B cell (primary cell): ENCODE results near the gene MICALL2.

Source experiments
- EZH2 ChIP-seq: IDR thresholded peaks from 2 replicates; pipeline ENCODE4 v1.6.1; 2012; ENCODE audit warnings: borderline replicate concordance, low read depth, mild to moderate bottlenecking, moderate library complexity, low read length; ENCODE audit not compliant: insufficient read depth, poor library complexity, severe bottlenecking
- TF ChIP-seq, protein P1 (sequence below): fragments of 200-600 bp; IDR thresholded peaks from one replicate; pipeline ENCODE4 v1.8.0; 2022; ENCODE audit warnings: antibody characterized with exemption, mild to moderate bottlenecking

DNA sequence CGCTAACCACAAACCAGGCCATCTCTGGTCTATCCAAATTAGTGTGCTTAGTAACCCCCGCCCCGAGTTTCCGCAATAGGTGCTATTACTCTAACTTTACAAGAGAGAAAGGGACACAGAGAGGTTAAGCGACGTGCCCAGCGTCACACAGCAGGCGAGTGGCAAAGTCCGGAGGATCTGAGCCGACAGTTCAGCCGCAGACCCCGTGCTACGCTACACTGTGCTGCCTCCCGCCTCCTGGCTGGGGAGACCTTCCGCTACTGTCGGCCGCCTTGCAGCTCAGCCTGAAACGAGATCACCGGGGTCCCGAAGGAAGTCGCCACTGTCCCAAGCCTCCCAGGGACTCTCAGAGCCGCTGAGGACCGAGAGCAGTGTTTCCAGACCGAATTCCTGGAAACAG is 44.1 kb upstream of the MICALL2 start:
- TF ChIP-seq, protein P1, sequence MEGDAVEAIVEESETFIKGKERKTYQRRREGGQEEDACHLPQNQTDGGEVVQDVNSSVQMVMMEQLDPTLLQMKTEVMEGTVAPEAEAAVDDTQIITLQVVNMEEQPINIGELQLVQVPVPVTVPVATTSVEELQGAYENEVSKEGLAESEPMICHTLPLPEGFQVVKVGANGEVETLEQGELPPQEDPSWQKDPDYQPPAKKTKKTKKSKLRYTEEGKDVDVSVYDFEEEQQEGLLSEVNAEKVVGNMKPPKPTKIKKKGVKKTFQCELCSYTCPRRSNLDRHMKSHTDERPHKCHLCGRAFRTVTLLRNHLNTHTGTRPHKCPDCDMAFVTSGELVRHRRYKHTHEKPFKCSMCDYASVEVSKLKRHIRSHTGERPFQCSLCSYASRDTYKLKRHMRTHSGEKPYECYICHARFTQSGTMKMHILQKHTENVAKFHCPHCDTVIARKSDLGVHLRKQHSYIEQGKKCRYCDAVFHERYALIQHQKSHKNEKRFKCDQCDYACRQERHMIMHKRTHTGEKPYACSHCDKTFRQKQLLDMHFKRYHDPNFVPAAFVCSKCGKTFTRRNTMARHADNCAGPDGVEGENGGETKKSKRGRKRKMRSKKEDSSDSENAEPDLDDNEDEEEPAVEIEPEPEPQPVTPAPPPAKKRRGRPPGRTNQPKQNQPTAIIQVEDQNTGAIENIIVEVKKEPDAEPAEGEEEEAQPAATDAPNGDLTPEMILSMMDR, result no peak
- no peak for TF ChIP-seq EZH2
